Spinal cord (tissue), 10 donors: Measurements from ENCODE around the gene KCNG4. TPM values are rescaled to one million over a fixed set of nuclear protein-coding genes. Genes with fewer than 3 reads are reported as not detected.
A peak's percentile ranks its signal among the peaks of the same experiment; 100 is the strongest.

Experiments
- DNase-seq, 6 donors: peaks; one replicate each; pipeline versions ENCODE4 v3.0.0 to v3.0.0-alpha.2; 2013 to 2015; ENCODE audit warnings: low spot score in 6 of 6, low read depth in 4 of 6
- H3K27ac ChIP-seq: one replicate; pipeline ENCODE4 v1.5.1; 2013; ENCODE audit warnings: low read depth, low read length, control low read depth
- H3K27me3 ChIP-seq: one replicate; pipeline ENCODE4 v1.6.1; 2013; ENCODE audit warnings: low read length; ENCODE audit not compliant: control insufficient read depth, insufficient read depth
- H3K36me3 ChIP-seq: one replicate; pipeline ENCODE4 v1.6.1; 2013; ENCODE audit warnings: low read length; ENCODE audit not compliant: control insufficient read depth, insufficient read depth
- H3K4me1 ChIP-seq: one replicate; pipeline ENCODE4 v1.6.1; 2013; ENCODE audit warnings: low read length; ENCODE audit not compliant: control insufficient read depth, insufficient read depth
- H3K4me3 ChIP-seq: one replicate; pipeline ENCODE4 v1.5.1; 2013; ENCODE audit warnings: low read depth, low read length, control low read depth
- H3K9me3 ChIP-seq: one replicate; pipeline ENCODE4 v1.6.1; 2013; ENCODE audit warnings: low read length; ENCODE audit not compliant: control insufficient read depth, insufficient read depth
- WGBS: methylation state at CpG from one replicate; pipeline ENCODE4 v1.1.5; 2013; ENCODE audit warnings: missing lambda C conversion rate; ENCODE audit not compliant: insufficient coverage; 5-methylcytosine and 5-hydroxymethylcytosine counted together
- polyA plus RNA-seq, 2 donors: library from polyadenylated mRNA; unstranded; fragments of 120-200 nt; gene quantifications; one replicate each; pipeline ENCODE4 v1.2.1, GENCODE V29; 2013; ENCODE audit not compliant: insufficient read length in 2 of 2
- small RNA-seq: library from RNA; depleted of rRNA; stranded (forward); fragments of <200 nt; gene quantifications from one replicate; pipeline ENCODE3, GENCODE V24; 2014; ENCODE audit warnings: low replicate concordance
- total RNA-seq, 2 donors: library from RNA; depleted of rRNA in 1 of 2; stranded (reverse); fragments of 120-200 nt in 1 of 2; fragments of >200 nt in 1 of 2; gene quantifications; one replicate each; pipeline versions ENCODE4 v1.2.3 to v1.2.4, GENCODE V29; 2013 to 2014
- donor health status: healthy.

Gene KCNG4
- total and polyA plus RNA-seq, 4 donors, result 0.06 to 0.44 (median 0.31) TPM

GRCh38 chr16:84178146-84178765 lies 61.6 kb downstream of the KCNG4 start:
- Histone ChIP-seq H3K27ac (no peak overlapping the region), H3K4me1 (peaks cover 39% of the 10 kb centered on the region), H3K36me3 (peaks cover 71% of the 10 kb centered on the region), H3K4me3 (no peak overlapping the region), H3K27me3 (no peaks in the 10 kb centered on the region), H3K9me3 (no peaks in the 10 kb centered on the region)
- no peak for DNase-seq
- WGBS, result 82% methylated on average over 15 of the region's 15 CpGs

- Histone ChIP-seq H3K9me3 (no peaks in the 10 kb centered on the region), H3K4me3 (no peak overlapping the region), H3K27ac (peak overlapping the region; percentile 73), H3K27me3 (no peaks in the 10 kb centered on the region), H3K36me3 (peaks cover 66% of the 10 kb centered on the region), H3K4me1 (peaks cover 36% of the 10 kb centered on the region)
- 93% methylated on average over 3 of the region's 9 CpGs for WGBS
- DNase-seq, result no peak
Observed at GRCh38 chr16:84177741-84178073, 62.1 kb downstream of the KCNG4 start.

GRCh38 chr16:84176192-84177053 lies 63.4 kb downstream of the KCNG4 start:
- no peak overlapping the region for H3K4me3 ChIP-seq
- DNase-seq, result no peak
- H3K9me3 ChIP-seq, result no peaks in the 10 kb centered on the region
- H3K27me3 ChIP-seq, result no peaks in the 10 kb centered on the region
- WGBS, result 73% methylated on average over 17 of the region's 18 CpGs
- peak overlapping the region; percentile 73 for H3K27ac ChIP-seq
- H3K36me3 ChIP-seq, result peaks cover 54% of the 10 kb centered on the region
- H3K4me1 ChIP-seq, result peaks cover 36% of the 10 kb centered on the region

- 70% methylated on average over 6 of the region's 10 CpGs for WGBS
- Histone ChIP-seq H3K27ac (no peak overlapping the region), H3K9me3 (no peaks in the 10 kb centered on the region), H3K4me1 (peaks cover 36% of the 10 kb centered on the region), H3K27me3 (no peaks in the 10 kb centered on the region), H3K4me3 (no peak overlapping the region), H3K36me3 (peaks cover 45% of the 10 kb centered on the region)
- DNase-seq, result peak in 4 of 6 donors; percentile 26 to 89 (median 64)
Observed at GRCh38 chr16:84175350-84176081, 64.3 kb downstream of the KCNG4 start.

- WGBS, result 87% methylated on average over 8 of the region's 11 CpGs
- Histone ChIP-seq H3K36me3 (peaks cover 34% of the 10 kb centered on the region), H3K27me3 (no peaks in the 10 kb centered on the region), H3K9me3 (no peaks in the 10 kb centered on the region), H3K4me1 (peaks cover 30% of the 10 kb centered on the region), H3K27ac (no peak overlapping the region), H3K4me3 (no peak overlapping the region)
- DNase-seq, result no peak
Observed at GRCh38 chr16:84174396-84174795, 65.4 kb downstream of the KCNG4 start.

GRCh38 chr16:84169765-84170310 lies 70.0 kb downstream of the KCNG4 start:
- Histone ChIP-seq H3K27ac (no peak overlapping the region), H3K4me3 (no peak overlapping the region), H3K36me3 (no peaks in the 10 kb centered on the region), H3K27me3 (no peaks in the 10 kb centered on the region), H3K4me1 (no peaks in the 10 kb centered on the region), H3K9me3 (no peaks in the 10 kb centered on the region)
- WGBS, result 68% methylated on average over 10 of the region's 11 CpGs
- DNase-seq, result no peak

Small RNA genes within 50 kb of the gene (small RNA-seq; reads per million reads assigned to genes)
- gene RNA5SP433, result not detected

Other genes with a start within 250 kb of the KCNG4 start
- gene SLC38A8, start 197.2 kb downstream of the KCNG4 start, total RNA-seq, result 1 to 10 TPM in 1 of 2 donors, under 1 TPM in 1; 0.28 to 1.4 TPM
- 1 to 10 TPM in 1 of 2 donors, under 1 TPM in 1; 0.97 to 1.1 TPM for gene SLC38A8, start 197.2 kb downstream of the KCNG4 start, polyA plus RNA-seq
- 10 to 100 TPM; 71.3 to 84.3 TPM for gene MBTPS1, start 123.1 kb downstream of the KCNG4 start, total RNA-seq
- gene MBTPS1, start 123.1 kb downstream of the KCNG4 start, polyA plus RNA-seq, result 10 to 100 TPM; 66.2 to 78.5 TPM
- 10 to 100 TPM; 59.8 to 74.5 TPM for gene HSDL1, start 94.8 kb downstream of the KCNG4 start, total RNA-seq
- gene HSDL1, start 94.8 kb downstream of the KCNG4 start, polyA plus RNA-seq, result 10 to 100 TPM; 68.7 to 77.2 TPM
- gene DNAAF1, start 94.7 kb downstream of the KCNG4 start, total RNA-seq, result 10 to 100 TPM in 1 of 2 donors, 1 to 10 TPM in 1; 2.7 to 20.1 TPM
- 10 to 100 TPM; 20.9 to 21.2 TPM for gene DNAAF1, start 94.7 kb downstream of the KCNG4 start, polyA plus RNA-seq
- gene TAF1C, start 53.0 kb downstream of the KCNG4 start, total RNA-seq, result 10 to 100 TPM; 14.9 to 37.7 TPM
- gene TAF1C, start 53.0 kb downstream of the KCNG4 start, polyA plus RNA-seq, result 10 to 100 TPM; 55.3 to 64.9 TPM
- gene ADAD2, start 48.9 kb downstream of the KCNG4 start, total RNA-seq, result under 1 TPM; 0.20 to 0.39 TPM
- gene ADAD2, start 48.9 kb downstream of the KCNG4 start, polyA plus RNA-seq, result 1 to 10 TPM in 1 of 2 donors, under 1 TPM in 1; 0.51 to 1.3 TPM
- 1 to 10 TPM; 3.8 to 9.3 TPM for gene WFDC1, start 54.9 kb upstream of the KCNG4 start, total RNA-seq
- 10 to 100 TPM in 1 of 2 donors, 1 to 10 TPM in 1; 9.0 to 10.4 TPM for gene WFDC1, start 54.9 kb upstream of the KCNG4 start, polyA plus RNA-seq
- 1 to 10 TPM; 1.4 to 2.2 TPM for gene ATP2C2, start 128.5 kb upstream of the KCNG4 start, total RNA-seq
- gene ATP2C2, start 128.5 kb upstream of the KCNG4 start, polyA plus RNA-seq, result 1 to 10 TPM; 3.1 to 4.2 TPM